KMS-11 (cell line): Measurements from ENCODE around the gene LTB4R.

Source experiments
- H2AFZ ChIP-seq: fragments of 200-600 bp; sonication (generic); 2 replicates; pipeline ENCODE4 v1.6.1; 2016; ENCODE audit warnings: antibody characterized with exemption, mixed run types, low read depth
- H3K27ac ChIP-seq: fragments of 200-600 bp; sonication (generic); 2 replicates; pipeline ENCODE4 v1.6.1; 2016; ENCODE audit warnings: mild to moderate bottlenecking, mixed run types
- H3K27me3 ChIP-seq: fragments of 200-600 bp; sonication (generic); 2 replicates; pipeline ENCODE4 v1.6.1; 2017; ENCODE audit warnings: mild to moderate bottlenecking, low read depth, mixed run types, moderate library complexity; ENCODE audit not compliant: insufficient read depth
- H3K36me3 ChIP-seq: fragments of 200-600 bp; sonication (generic); 2 replicates; pipeline ENCODE4 v1.6.1; 2017; ENCODE audit warnings: mild to moderate bottlenecking, mixed run types; ENCODE audit not compliant: insufficient read depth
- H3K4me1 ChIP-seq: fragments of 200-600 bp; sonication (generic); 2 replicates; pipeline ENCODE4 v1.6.1; 2016; ENCODE audit warnings: mild to moderate bottlenecking, low read depth, mixed run types; ENCODE audit not compliant: poor library complexity, severe bottlenecking
- H3K4me2 ChIP-seq: fragments of 200-600 bp; sonication (generic); 2 replicates; pipeline ENCODE4 v1.7.0; 2016; ENCODE audit warnings: mild to moderate bottlenecking, mixed run types
- H3K4me3 ChIP-seq: fragments of 200-600 bp; sonication (generic); IDR thresholded peaks from 2 replicates; pipeline ENCODE4 v1.6.1; 2017; ENCODE audit warnings: low read depth, low read length, mixed read lengths; ENCODE audit not compliant: insufficient read depth
- H3K79me2 ChIP-seq: fragments of 200-600 bp; sonication (generic); 2 replicates; pipeline ENCODE4 v1.6.1; 2016; ENCODE audit warnings: low read depth, mixed run types; ENCODE audit not compliant: insufficient read depth
- H3K9ac ChIP-seq: fragments of 200-600 bp; sonication (generic); 2 replicates; pipeline ENCODE4 v1.6.1; 2016; ENCODE audit warnings: mild to moderate bottlenecking, mixed run types
- H4K20me1 ChIP-seq: fragments of 200-600 bp; sonication (generic); 2 replicates; pipeline ENCODE4 v1.6.1; 2016; ENCODE audit warnings: mild to moderate bottlenecking, mixed run types; ENCODE audit not compliant: insufficient read depth
- TF ChIP-seq, protein P1 (sequence below): fragments of 200-600 bp; sonication (generic); conservative IDR thresholded peaks from 2 replicates; pipeline ENCODE4 v1.6.1; 2017; ENCODE audit warnings: low read depth, mild to moderate bottlenecking, antibody characterized with exemption, low read length, moderate library complexity, mixed read lengths

LTB4R gene

GRCh38 chr14:24280797-24281460 lies 30.4 kb upstream of the LTB4R start:
- Histone ChIP-seq H3K4me3 (no peak overlapping the region), H3K4me1 (peaks cover 7% of the 10 kb centered on the region), H3K79me2 (no peaks in the 10 kb centered on the region), H3K36me3 (no peaks in the 10 kb centered on the region), H3K27me3 (no peaks in the 10 kb centered on the region), H2AFZ (no peak overlapping the region), H4K20me1 (no peaks in the 10 kb centered on the region), H3K27ac (no peak overlapping the region), H3K4me2 (no peak overlapping the region), H3K9ac (no peak overlapping the region)
- TF ChIP-seq, protein P1, sequence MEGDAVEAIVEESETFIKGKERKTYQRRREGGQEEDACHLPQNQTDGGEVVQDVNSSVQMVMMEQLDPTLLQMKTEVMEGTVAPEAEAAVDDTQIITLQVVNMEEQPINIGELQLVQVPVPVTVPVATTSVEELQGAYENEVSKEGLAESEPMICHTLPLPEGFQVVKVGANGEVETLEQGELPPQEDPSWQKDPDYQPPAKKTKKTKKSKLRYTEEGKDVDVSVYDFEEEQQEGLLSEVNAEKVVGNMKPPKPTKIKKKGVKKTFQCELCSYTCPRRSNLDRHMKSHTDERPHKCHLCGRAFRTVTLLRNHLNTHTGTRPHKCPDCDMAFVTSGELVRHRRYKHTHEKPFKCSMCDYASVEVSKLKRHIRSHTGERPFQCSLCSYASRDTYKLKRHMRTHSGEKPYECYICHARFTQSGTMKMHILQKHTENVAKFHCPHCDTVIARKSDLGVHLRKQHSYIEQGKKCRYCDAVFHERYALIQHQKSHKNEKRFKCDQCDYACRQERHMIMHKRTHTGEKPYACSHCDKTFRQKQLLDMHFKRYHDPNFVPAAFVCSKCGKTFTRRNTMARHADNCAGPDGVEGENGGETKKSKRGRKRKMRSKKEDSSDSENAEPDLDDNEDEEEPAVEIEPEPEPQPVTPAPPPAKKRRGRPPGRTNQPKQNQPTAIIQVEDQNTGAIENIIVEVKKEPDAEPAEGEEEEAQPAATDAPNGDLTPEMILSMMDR, result no peak

DNA sequence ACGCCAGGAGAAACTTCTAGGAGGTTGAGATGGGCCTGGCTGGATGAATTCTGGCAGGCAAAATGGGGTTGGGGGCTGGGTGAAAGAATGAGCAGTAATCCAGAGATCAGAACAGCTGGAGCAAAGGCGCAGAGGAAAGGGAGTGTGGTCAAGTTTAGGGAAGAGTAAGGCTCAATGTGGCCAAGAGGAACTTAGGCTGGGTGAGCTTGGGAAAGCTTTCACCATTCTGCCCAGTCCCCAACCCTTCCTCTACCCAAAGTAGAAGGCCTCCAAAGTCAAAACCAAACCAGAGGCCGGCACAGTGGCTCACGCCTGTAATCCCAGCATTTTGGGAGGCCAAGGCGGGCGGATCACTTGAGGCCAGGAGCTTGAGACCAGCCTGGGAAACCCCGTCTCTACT lies 29.7 kb upstream of the LTB4R start:
- H3K27me3 ChIP-seq, result no peaks in the 10 kb centered on the region
- no peak overlapping the region for H3K4me2 ChIP-seq
- H3K79me2 ChIP-seq, result no peaks in the 10 kb centered on the region
- H3K27ac ChIP-seq, result no peak overlapping the region
- no peaks in the 10 kb centered on the region for H3K36me3 ChIP-seq
- H2AFZ ChIP-seq, result no peak overlapping the region
- no peak overlapping the region for H3K4me3 ChIP-seq
- H4K20me1 ChIP-seq, result no peaks in the 10 kb centered on the region
- H3K4me1 ChIP-seq, result peaks cover 7% of the 10 kb centered on the region
- no peak overlapping the region for H3K9ac ChIP-seq
- TF ChIP-seq, protein P1, result no peak

DNA sequence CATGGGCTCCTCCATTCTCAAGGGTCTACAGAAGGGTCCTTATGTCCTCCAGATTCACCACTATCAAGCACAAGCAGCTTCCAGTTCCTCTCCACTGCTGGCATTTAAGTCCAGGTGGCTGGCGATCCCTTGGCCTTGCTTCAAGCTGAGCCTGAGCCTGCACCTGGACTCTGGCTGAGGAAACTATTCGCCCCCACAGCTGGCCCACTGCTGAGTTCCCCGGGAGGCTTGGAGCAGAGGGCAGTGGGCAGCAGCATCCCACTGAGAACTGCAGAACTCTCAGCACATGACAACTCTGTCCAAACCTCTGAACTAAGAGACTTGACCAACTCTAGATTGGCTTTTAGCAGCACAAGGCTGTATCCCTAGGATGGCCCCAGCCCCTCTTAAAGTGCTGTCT lies 28.6 kb upstream of the LTB4R start:
- H3K27me3 ChIP-seq, result no peaks in the 10 kb centered on the region
- H4K20me1 ChIP-seq, result no peaks in the 10 kb centered on the region
- TF ChIP-seq, protein P1, result no peak
- H3K79me2 ChIP-seq, result no peaks in the 10 kb centered on the region
- H3K9ac ChIP-seq, result no peak overlapping the region
- no peak overlapping the region for H3K4me3 ChIP-seq
- no peak overlapping the region for H2AFZ ChIP-seq
- no peaks in the 10 kb centered on the region for H3K36me3 ChIP-seq
- no peak overlapping the region for H3K27ac ChIP-seq
- peaks cover 7% of the 10 kb centered on the region for H3K4me1 ChIP-seq
- no peak overlapping the region for H3K4me2 ChIP-seq

- TF ChIP-seq, protein P1, result no peak
These were observed 27.4 kb upstream of the LTB4R start for GRCh38 chr14:24283796-24284460.

More at GRCh38 chr14:24283796-24284460, 27.4 kb upstream of the LTB4R start:
- H3K4me1 ChIP-seq, result peaks cover 5% of the 10 kb centered on the region
- no peaks in the 10 kb centered on the region for H3K79me2 ChIP-seq
- no peaks in the 10 kb centered on the region for H3K27me3 ChIP-seq
- H3K9ac ChIP-seq, result no peak overlapping the region
- H2AFZ ChIP-seq, result no peak overlapping the region
- no peaks in the 10 kb centered on the region for H3K36me3 ChIP-seq
- no peak overlapping the region for H3K4me2 ChIP-seq
- no peaks in the 10 kb centered on the region for H4K20me1 ChIP-seq
- H3K27ac ChIP-seq, result no peak overlapping the region
- no peak overlapping the region for H3K4me3 ChIP-seq
